Breast epithelium (tissue), 3 donors: ENCODE results near the gene BAD.

Experiments used
- CTCF ChIP-seq, 3 donors: fragments of 450-650 bp; IDR thresholded peaks; one replicate each; pipeline ENCODE4 v1.5.1; 2016 to 2017; ENCODE audit warnings: antibody characterized with exemption in 3 of 3, mild to moderate bottlenecking in 3 of 3, moderate library complexity in 3 of 3
- POLR2A ChIP-seq: fragments of 450-650 bp; IDR thresholded peaks from one replicate; pipeline ENCODE4 v1.6.1; 2016; ENCODE audit warnings: antibody characterized with exemption, mild to moderate bottlenecking, moderate library complexity

- no peak for TF ChIP-seq CTCF (IDR thresholded peaks at IDR 0.05)
- no peak for TF ChIP-seq POLR2A
Measured at GRCh38 chr11:64313491-64314145, 29.2 kb upstream of the BAD start.
